Neutrophil (primary cell): Measurements from ENCODE around the gene SCPEP1.
A peak's percentile ranks its signal among the peaks of the same experiment; 100 is the strongest.

Experiments used
- H3K27ac ChIP-seq: fragments of 200-600 bp; sonication (generic); 2 replicates; pipeline ENCODE4 v1.5.1; 2016; ENCODE audit warnings: mild to moderate bottlenecking, moderate library complexity
- H3K27me3 ChIP-seq: fragments of 200-600 bp; sonication (generic); 2 replicates; pipeline ENCODE4 v1.6.0; 2016; ENCODE audit warnings: mild to moderate bottlenecking
- H3K36me3 ChIP-seq: fragments of 200-600 bp; sonication (generic); 2 replicates; pipeline ENCODE4 v1.5.1; 2017
- H3K4me1 ChIP-seq, 2 experiments: fragments of 200-600 bp in 1 of 2; sonication (generic) in 1 of 2; 1 replicate in 1 of 2; 2 replicates in 1 of 2; pipeline versions ENCODE4 v1.5.1 to v1.6.1; 2013 to 2016; ENCODE audit warnings: low read depth in 1 of 2, low read length in 1 of 2, mild to moderate bottlenecking in 1 of 2, moderate library complexity in 1 of 2; ENCODE audit not compliant: control insufficient read depth in 1 of 2, insufficient read depth in 1 of 2
- H3K4me3 ChIP-seq, 2 experiments: fragments of 200-600 bp in 1 of 2; sonication (generic) in 1 of 2; 1 replicate in 1 of 2; 2 replicates in 1 of 2; pipeline ENCODE4 v1.5.1; 2013 to 2016; ENCODE audit warnings: low read depth in 1 of 2, low read length in 1 of 2, mild to moderate bottlenecking in 1 of 2, moderate library complexity in 1 of 2
- H3K9me3 ChIP-seq: fragments of 200-600 bp; sonication (generic); 2 replicates; pipeline ENCODE4 v1.5.1; 2016
- CTCF ChIP-seq: fragments of 200-600 bp; sonication (generic); IDR thresholded peaks from 2 replicates; pipeline ENCODE4 v1.5.1; 2016; ENCODE audit warnings: antibody characterized with exemption

SCPEP1 gene

GRCh38 chr17:56995766-56996165 lies 17.8 kb downstream of the SCPEP1 start:
- no peak for TF ChIP-seq CTCF
- Histone ChIP-seq H3K4me3 (no peak overlapping the region), H3K36me3 (peaks cover 97% of the 10 kb centered on the region), H3K4me1 (peaks cover 4 to 11% of the 10 kb centered on the region in 2 experiments), H3K27me3 (no peaks in the 10 kb centered on the region), H3K27ac (no peak overlapping the region), H3K9me3 (no peaks in the 10 kb centered on the region)

GRCh38 chr17:56997313-56997712 lies 19.4 kb downstream of the SCPEP1 start:
- no peak overlapping the region for H3K4me3 ChIP-seq
- H3K27ac ChIP-seq = no peak overlapping the region
- no peaks in the 10 kb centered on the region for H3K4me1 ChIP-seq
- no peaks in the 10 kb centered on the region for H3K9me3 ChIP-seq
- TF ChIP-seq CTCF = no peak
- no peaks in the 10 kb centered on the region for H3K27me3 ChIP-seq
- peaks cover 97% of the 10 kb centered on the region for H3K36me3 ChIP-seq

GRCh38 chr17:57001541-57001940 lies 23.6 kb downstream of the SCPEP1 start:
- no peak for TF ChIP-seq CTCF
- Histone ChIP-seq H3K4me3 (no peak overlapping the region), H3K27me3 (no peaks in the 10 kb centered on the region), H3K4me1 (no peaks in the 10 kb centered on the region), H3K36me3 (peaks cover 97% of the 10 kb centered on the region), H3K27ac (no peak overlapping the region), H3K9me3 (no peaks in the 10 kb centered on the region)

GRCh38 chr17:57002904-57003303 lies 25.0 kb downstream of the SCPEP1 start:
- Histone ChIP-seq H3K9me3 (no peaks in the 10 kb centered on the region), H3K27ac (no peak overlapping the region), H3K4me3 (no peak overlapping the region), H3K36me3 (peaks cover 95% of the 10 kb centered on the region), H3K27me3 (no peaks in the 10 kb centered on the region), H3K4me1 (no peaks in the 10 kb centered on the region)
- no peak for TF ChIP-seq CTCF

- Histone ChIP-seq H3K4me3 (no peak overlapping the region), H3K4me1 (no peaks in the 10 kb centered on the region), H3K27ac (no peak overlapping the region), H3K9me3 (no peaks in the 10 kb centered on the region), H3K36me3 (peaks cover 76% of the 10 kb centered on the region), H3K27me3 (no peaks in the 10 kb centered on the region)
- TF ChIP-seq CTCF = no peak
Observed at GRCh38 chr17:57004944-57005579, 27.1 kb downstream of the SCPEP1 start.

GRCh38 chr17:57006040-57006439 lies 28.1 kb downstream of the SCPEP1 start:
- H3K36me3 ChIP-seq = peaks cover 67% of the 10 kb centered on the region
- no peak for TF ChIP-seq CTCF
- H3K27me3 ChIP-seq = peaks cover 4% of the 10 kb centered on the region
- no peak overlapping the region for H3K4me3 ChIP-seq
- peak overlapping the region; percentile 7 for H3K27ac ChIP-seq
- no peaks in the 10 kb centered on the region for H3K4me1 ChIP-seq
- no peaks in the 10 kb centered on the region for H3K9me3 ChIP-seq
